Umbilical cord (tissue), 2 donors: Measurements from ENCODE around the gene DYNLT1. TPM values are rescaled to one million over a fixed set of nuclear protein-coding genes. Genes with fewer than 3 reads are reported as not detected.
"Not testable (repeated sequence)": the region's sequence is repeated elsewhere in the genome, so short reads cannot be mapped to it uniquely, and the experiment has no call there.

ENCODE experiments used
- DNase-seq: peaks from one replicate; pipeline ENCODE4 v3.0.0-alpha.2; 2015; ENCODE audit warnings: low spot score
- total RNA-seq: library from RNA; depleted of rRNA; stranded (reverse); fragments of >200 nt; gene quantifications from one replicate; pipeline ENCODE4 v1.2.3, GENCODE V29; 2014; ENCODE audit warnings: low replicate concordance; ENCODE audit not compliant: insufficient read depth

DYNLT1 gene
- total RNA-seq, 1 donor from 2014 or later: 58.7 TPM

- DNase-seq: peak; percentile 76
Observed at GRCh38 chr6:158663625-158664165, 19.2 kb upstream of the DYNLT1 start.

- peak; percentile 59 for DNase-seq
Observed at GRCh38 chr6:158662954-158663624, 18.5 kb upstream of the DYNLT1 start.

GRCh38 chr6:158662607-158662953 lies 18.0 kb upstream of the DYNLT1 start:
- DNase-seq: no peak

- no peak for DNase-seq
Observed at GRCh38 chr6:158661156-158661685, 16.7 kb upstream of the DYNLT1 start.

- no peak for DNase-seq
Observed at GRCh38 chr6:158660333-158660754, 15.8 kb upstream of the DYNLT1 start.

GRCh38 chr6:158656986-158657385 lies 12.4 kb upstream of the DYNLT1 start:
- not testable (repeated sequence) for DNase-seq

GRCh38 chr6:158655569-158656450 lies 11.3 kb upstream of the DYNLT1 start:
- no peak for DNase-seq

GRCh38 chr6:158654960-158655489 lies 10.5 kb upstream of the DYNLT1 start:
- no peak for DNase-seq

GRCh38 chr6:158654498-158654897 lies 10.0 kb upstream of the DYNLT1 start:
- peak; percentile 85 for DNase-seq

GRCh38 chr6:158653577-158654354 lies 9.2 kb upstream of the DYNLT1 start:
- no peak for DNase-seq

GRCh38 chr6:158651981-158652737 lies 7.6 kb upstream of the DYNLT1 start:
- DNase-seq: not testable (repeated sequence)

GRCh38 chr6:158649289-158650143 lies 5.0 kb upstream of the DYNLT1 start, which contains the start of gene SYTL3:
SYTL3 (plus strand) TSS chr6:158650054; CDS start chr6:158663269, 13,215 bp downstream.
- no peak for DNase-seq

GRCh38 chr6:158648682-158649131 lies 4.2 kb upstream of the DYNLT1 start:
- no peak for DNase-seq

GRCh38 chr6:158647501-158647900 lies 3.0 kb upstream of the DYNLT1 start:
- DNase-seq: no peak

- DNase-seq: no peak
Observed at GRCh38 chr6:158646023-158646910, 1.7 kb upstream of the DYNLT1 start.

GRCh38 chr6:158645064-158646022 lies 800 bp upstream of the DYNLT1 start:
- DNase-seq: no peak

- DNase-seq: no peak
Observed at GRCh38 chr6:158643836-158644230, 710 bp downstream of the DYNLT1 start.
